Hematopoietic multipotent progenitor cell treated with erythropoietin and hydrocortisone succinate and interleukin-3 and kit ligand, for 15 days (in vitro differentiated cells): ENCODE measurements around the gene GYPB.
"Not testable (repeated sequence)": the region's sequence is repeated elsewhere in the genome, so short reads cannot be mapped to it uniquely, and the experiment has no call there.

ENCODE experiments used
- DNase-seq: peaks from one replicate; pipeline ENCODE4 v3.0.0-alpha.2; 2015; ENCODE audit warnings: low spot score

Gene GYPB

DNA sequence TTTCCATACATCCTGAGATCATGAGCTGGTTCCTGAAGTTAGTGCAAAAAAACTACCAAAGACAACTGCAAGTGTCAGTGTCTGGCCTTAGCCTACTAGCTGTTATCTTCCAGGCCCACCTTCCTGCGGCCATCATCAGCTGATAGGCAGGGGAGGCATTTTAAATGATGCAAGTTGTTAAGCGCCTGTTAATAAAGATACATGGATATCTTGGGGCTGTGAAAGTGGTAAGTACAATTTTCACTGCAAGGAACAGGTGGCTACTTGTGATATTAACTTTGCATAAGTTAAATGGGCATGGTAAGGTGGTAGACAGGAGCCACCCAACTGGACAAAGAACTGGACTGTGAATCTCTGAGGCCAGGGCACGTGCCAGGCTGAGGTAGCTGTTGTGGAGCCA lies at the start of gene GYPB:
Gene GYPB (minus strand): TSS at position 104 of the 400 bp plus-strand sequence. CDS start 93 bp downstream, at position 11.
- peak; percentile 86 for DNase-seq

DNA sequence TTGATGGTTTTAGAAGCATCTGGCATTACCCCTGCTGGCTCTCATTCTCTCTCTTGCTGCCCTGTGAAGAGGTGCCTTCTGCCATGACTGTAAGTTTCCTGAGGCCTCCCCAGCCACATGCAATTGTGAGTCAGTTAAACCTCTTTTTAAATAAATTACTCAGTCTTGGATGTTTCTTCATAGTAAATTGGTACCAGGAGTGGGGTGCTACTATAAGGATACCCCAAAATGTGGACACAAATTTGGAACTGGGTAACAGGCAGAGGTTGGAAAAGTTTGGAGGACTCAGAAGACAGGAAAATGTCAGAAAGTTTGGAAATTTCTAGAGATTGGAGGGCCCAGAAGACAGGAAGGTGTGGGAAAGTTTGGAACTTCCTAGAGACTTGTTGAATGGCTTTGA lies 42.4 kb upstream of the GYPB start:
- not testable (repeated sequence) for DNase-seq

DNA sequence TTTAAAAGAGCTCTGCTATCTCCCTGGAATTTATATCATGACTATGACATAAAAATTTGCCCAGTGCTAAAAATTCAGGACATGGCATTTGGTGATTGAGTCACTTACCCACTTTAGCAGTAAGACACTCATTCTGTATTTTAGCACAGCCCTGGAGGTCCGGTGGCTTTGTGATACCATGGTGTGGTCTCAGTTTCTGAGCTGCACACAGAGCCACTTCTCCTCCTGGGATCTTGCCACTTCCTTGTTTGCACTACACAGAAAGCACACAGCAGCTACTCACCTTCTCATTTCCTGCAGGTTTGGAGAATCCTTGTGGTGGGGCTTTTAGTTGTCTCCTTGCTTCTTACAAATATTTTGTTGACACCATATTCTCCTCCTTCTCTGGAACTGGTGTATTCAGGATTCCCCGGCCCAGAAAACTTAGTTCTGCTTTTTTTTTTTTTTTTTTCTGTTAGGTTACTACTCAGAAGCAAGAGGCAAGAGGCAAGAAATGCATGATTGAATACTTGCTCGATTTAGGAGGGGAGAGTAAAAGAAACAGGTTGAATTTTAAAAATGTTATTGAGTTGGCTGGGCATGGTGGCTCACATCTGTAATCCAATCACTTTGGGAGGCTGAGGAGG lies 41.2 kb upstream of the GYPB start:
- not testable (repeated sequence) for DNase-seq

DNA sequence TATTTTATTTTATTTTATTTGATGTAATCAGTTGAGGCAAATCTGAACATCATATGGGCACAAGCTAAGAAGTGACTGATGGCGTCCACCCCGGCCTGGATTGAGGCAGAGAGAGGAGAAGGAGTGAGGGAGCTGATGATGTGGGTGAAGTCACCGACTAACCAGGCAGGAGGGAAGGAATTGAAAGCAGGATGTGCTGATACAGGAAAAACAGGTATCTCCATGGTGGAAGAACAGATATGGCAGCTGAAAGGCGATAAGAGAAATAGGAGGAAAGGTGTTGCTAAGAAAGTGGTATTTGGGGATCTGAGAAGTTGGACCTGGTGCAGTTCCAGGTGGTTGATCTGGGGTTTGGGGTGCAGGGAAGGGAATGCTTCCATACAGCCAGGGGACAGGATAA lies 37.6 kb upstream of the GYPB start:
- DNase-seq: no peak

DNA sequence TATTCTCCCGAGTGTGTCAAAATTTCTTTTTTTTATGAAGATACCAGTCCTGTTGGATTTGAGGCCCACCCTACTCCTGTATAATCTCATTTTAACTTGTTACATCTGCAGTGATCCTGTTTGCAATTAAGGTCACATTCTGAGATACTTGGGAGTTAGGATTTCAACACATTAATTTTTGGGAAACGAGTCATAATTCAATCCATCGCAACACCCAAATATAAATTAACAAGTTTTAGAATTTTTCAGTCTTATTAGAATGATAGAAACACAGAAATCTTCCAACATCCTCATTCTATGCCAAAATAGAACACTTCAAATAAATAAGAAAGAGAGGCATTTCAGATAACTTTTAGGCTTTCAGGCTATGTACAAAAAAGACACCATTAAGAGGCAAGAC lies 36.2 kb upstream of the GYPB start:
- not testable (repeated sequence) for DNase-seq

DNA sequence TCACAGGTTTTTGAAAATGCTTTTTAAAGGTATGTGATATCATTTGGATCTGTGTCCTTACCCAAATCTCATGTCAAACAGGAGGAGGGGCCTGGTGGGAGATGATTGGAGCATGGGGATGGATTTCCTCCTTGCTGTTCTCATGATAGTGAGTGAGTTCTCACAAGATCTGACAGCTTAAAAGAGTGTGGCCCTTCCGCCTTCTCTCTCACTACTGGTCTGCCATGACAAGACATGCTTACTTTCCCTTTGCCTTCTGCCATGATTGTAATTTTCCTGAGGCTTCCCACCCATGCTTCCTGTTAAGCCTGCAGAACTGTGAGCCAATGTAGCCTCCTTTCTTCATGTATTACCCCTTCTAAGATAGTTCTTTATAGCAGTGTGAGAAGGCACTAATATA lies 32.3 kb upstream of the GYPB start:
- DNase-seq: not testable (repeated sequence)

DNA sequence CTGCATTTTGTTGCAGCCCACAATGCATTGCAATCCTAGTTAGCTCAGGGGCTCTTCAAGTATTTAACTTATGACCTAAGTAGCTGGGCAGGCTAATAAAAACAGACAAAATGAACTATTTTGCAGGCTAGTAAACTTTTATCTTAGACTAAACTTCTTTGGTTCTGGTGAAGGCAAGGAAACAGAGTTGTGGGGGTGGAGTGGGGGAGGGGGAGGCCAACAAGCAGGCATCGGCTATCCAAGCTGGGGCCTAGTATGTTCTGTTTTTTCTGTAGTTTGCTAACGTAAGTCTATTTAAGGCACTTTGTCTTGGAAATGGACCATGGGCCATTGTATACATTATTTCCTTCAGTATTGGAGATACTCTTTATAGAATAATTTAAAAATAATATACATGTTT lies 31.5 kb upstream of the GYPB start:
- DNase-seq: not testable (repeated sequence)

DNA sequence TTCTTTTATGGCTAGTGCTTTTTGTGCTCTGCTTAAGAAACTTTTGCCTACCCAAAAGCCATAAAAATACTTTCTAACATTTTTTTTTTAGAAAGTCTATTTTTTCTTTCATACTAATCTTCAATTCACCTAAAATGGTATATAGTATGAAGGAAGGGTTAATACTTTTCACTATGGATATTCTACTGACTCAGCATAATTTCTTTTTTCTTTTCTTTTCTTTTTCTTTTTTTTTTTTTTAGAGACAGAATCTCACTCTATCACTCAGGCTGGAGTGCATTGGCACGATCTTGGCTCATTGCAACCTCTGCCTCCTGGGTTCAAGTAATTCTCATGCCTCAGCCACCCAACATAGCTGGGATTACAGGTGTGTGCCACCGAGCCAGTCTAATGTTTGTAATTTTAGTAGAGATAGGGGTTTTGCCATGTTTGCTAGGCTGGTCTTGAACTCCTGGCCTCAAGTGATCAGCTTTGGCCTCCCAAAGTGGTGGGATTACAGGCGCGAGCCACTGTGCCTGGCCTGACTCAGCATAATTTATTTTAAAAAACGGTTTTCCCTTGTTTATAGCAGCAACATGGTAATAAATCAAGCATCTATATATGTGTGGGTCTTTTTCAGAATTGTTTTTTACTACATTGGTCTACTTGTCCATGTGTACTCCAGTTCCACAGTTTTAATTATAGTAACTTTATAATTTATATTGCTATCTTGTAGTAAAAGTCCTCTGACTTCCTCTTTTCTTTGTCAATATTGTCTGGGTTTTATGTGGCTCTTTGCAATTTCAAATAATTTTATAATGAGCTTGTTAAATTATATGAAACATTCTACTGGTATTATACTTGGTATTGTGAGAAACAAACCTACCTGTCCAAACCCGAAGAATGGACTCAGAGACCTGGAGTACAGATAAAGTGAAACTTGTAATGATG lies 30.6 kb upstream of the GYPB start:
- not testable (repeated sequence) for DNase-seq

DNA sequence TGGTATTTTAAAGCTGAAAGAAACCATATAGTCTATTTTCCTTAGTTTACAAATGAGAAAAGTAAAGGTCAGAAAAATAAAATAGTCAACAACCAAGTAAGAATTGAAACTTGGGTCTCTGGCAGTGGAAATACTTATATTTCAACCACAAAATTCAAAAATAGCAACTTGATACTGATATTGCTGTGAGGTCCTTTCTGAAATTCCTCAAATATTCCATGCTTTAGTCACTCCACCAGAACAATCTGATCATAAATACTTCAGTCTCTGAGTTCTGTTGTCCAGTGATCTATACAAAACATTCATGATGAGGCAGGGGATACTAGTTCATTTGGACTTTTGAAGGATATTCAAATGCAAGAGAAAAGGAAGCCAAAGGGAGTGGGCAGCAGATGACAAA lies 25.8 kb upstream of the GYPB start:
- DNase-seq: not testable (repeated sequence)

DNA sequence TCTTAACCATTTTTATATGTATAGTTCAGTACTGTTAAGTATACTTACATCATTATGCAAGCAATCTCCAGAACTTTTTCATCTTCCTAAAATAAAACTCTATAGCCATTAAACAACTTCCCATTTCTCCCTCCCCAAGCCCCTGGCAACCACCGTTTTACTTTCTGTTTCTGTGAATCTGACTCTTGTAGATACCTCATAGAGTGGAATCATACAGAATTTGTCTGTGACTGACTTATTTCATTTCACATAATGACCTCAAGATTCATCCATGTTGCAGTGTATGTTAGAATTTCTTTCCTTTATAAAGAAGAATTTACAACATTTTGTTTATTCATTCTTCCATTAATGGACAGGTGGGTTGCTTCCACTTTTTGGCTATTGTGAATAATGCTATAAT lies 13.4 kb upstream of the GYPB start:
- DNase-seq: not testable (repeated sequence)

DNA sequence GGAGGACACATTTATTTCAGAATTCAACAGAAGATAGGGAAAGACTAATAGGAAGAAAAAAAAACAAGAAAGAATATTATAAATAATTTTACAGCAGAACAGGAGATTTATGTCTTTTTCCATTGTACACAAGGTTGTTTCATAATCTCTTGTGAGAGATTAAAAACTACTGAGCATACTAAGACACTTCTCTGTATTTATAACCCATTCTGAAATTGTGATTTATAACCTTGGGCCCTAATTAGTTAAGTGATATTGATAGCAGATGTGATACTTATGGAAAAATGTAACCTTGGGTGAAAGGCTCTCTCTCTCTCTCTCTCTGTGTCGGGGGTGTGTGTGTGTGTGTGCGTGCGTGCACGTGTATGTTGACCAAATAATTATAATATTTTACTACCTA lies 12.7 kb upstream of the GYPB start:
- not testable (repeated sequence) for DNase-seq

DNA sequence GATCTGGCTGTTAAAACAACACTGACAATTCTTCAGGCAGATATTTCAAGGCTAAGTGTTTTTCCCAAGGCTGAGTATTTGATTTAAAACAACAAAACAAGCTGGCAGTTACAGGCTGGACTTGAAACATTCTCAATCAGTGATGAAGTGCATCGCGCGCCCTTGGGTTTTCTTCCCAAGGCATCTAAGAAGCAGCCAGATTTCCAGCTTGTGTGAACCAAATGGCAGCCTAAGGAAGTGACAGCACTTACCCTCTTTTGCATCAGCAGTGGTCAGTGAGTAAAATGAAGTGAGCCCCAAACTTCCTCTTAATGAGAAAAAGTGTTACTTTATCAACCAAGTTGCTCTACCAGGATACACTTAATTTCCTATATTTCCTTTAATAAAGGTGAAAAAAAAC lies 12.2 kb upstream of the GYPB start:
- not testable (repeated sequence) for DNase-seq

DNA sequence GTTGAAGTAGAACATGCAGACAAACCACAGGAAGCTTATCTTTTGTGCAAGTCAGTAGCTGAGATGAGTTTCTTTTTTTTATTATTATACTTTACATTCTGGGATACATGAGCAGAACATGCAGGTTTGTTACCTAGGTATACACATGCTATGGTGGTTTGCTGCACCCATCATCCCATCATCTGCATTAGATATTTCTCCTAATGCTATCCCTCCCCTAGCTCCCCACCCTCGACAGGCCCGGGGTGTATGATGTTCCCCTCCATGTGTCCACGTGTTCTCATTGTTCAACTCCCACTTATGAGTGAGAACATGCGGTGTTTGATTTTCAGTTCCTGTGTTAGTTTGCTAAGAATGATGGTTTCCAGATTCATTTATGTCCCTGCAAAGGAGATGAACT lies 11.5 kb upstream of the GYPB start:
- DNase-seq: not testable (repeated sequence)

DNA sequence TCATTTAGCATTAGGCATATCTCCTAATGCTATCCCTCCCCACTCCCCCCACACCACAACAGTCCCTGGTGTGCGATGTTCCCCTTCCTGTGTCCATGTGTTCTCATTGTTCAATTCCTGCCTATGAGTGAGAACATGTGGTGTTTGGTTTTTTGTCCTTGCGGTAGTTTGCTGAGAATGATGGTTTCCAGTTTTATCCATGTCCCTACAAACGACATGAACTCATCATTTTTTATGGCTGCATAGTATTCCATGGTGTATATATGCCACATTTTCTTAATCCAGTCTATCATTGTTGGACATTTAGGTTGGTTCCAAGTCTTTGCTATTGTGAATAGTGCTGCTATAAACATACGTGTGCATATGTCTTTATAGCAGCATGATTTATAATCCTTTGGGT lies 7.5 kb upstream of the GYPB start:
- DNase-seq: not testable (repeated sequence)

DNA sequence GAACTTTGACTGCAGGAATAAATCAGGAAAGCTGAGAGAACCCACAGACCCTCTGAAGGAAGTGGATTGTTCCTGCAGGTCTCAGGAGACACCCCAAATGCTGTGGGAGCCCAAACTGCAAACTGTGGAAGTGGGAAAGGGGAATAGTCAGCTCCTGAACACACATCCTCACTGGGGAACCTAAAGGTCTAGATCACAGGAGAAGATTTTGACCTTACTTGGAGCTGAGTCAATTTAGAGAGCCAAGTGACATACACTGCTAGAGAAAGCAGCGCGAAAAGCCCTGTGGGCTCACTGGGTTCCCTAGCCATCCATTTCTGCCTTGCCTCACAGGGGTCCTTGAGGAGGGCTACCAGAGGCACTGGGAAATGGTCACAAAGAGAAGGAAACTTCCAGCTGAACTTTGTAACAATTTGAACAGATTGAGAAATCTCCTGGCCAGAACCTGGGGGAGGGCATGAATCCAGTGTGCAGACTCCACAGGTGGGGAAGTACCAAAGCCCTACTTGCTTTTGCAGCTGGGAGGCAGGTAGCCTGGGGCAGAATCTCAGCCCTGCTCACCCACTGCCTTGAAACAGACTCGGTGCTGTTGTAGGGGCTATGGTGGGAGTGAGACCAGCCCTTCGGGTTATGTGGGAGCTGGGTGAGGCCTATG lies 5.3 kb upstream of the GYPB start:
- not testable (repeated sequence) for DNase-seq

DNA sequence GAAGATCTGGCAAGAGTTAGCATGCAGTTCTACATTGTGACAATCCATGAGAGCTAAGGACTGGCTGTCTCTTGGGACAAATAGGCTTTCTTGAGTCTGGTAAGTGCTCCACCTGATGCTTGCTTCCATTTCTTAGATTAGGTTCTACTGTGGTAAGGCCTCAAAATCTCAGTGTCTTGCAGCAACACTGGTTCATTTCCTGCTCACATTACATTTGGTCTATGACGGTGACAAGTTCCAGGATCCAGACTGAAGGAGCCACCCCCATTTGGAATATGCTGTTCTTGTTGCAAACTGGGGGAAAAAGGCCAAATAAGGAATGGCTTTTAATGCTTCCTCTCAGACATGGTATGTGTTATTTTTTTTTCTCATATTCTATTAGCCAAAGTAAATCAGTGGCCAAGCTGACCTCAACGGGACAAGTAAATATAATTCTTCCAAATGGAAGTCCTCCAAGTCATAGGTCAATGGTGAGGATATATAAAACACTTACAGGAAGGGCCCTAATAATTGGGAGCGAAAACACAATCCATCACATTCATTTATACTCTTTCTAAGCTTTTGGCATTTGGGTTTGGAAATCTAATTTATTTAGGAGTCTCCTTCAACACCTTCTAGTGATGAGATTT lies 3.7 kb upstream of the GYPB start:
- not testable (repeated sequence) for DNase-seq

DNA sequence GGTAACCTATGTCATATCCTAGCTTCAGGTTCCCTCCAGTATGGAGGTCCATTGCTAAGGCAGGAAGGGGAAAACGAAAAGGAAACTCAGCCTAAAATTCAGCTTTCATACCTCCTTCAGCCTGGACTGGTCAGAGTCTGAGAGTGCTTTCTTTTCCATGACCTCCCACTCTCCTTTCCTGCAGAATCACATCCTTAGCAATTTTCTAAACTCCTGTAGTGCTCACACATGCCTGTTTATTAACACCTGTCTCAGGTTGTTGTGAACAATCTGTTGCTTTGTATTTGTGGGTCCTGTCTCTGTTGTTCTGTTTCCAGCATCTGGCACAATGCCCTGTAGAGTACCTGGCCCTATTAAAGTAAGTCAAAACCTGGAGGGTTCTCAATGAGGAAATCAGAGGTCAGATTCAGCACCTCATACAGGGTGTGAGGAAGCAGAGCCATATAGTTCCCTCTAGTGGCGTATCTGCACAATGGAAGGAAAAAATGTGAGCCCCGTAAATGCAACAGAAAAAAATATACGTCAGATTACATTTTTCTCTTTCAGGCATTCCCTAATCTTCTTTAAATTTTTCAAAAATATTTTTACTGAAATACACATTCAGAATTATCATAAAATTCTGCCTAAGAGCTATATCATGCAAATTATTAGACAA lies 2.3 kb upstream of the GYPB start:
- peak; percentile 78 for DNase-seq

DNA sequence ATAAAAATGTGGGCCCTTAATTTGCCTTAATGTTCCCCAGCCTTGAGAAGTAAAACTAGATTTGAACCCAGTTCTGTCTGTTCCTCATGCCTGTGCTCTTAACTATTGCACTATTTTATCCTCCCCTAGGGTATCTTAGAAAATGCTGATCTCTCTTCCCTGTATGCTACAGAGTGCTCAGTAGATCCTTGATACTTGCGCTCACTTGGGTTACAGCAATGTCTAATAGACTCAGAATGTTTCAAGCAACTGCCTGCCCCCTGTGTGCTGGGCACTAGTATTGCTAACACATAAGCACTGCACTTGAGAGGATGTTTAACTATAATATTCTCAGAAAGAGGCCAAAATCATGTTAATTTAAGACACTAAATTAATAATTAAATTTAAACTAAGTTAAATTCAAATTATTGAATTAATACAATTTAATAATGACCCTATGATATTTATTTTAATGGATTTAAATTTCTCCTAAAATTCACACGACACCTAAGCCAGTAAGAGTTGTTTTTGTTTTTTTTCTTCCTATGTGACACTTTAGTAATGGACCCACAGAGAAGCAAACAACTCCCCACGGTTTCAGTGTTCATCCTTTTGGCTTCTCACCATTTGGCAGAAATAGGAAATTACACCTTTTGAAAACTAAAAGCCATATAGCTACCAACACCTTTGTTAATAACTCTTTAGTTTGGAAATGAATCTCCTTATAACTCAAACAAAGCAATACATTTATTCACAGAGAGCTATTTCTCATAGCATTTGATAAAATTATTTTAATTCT lies 768 bp downstream of the GYPB start:
- peak; percentile 80 for DNase-seq

DNA sequence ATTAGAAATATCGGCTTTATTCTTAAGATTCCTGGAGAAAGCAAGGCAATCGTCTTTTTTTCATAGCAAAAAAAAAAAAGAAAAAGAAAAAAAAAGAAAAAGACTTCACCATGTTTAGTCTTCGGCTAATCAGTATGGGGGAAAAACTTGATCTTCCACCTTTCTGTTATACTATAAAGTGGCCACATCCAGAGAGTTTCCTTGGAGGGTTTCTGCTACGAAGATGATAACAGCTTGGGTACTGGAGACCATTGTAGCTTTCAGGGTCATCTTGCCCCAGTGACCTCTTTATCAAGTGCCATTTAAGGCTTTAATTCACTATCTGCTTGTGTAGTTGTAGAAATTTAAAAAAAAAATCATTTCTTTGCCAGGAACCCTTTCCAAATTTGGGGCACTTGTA lies 1.9 kb downstream of the GYPB start:
- DNase-seq: peak; percentile 60

DNA sequence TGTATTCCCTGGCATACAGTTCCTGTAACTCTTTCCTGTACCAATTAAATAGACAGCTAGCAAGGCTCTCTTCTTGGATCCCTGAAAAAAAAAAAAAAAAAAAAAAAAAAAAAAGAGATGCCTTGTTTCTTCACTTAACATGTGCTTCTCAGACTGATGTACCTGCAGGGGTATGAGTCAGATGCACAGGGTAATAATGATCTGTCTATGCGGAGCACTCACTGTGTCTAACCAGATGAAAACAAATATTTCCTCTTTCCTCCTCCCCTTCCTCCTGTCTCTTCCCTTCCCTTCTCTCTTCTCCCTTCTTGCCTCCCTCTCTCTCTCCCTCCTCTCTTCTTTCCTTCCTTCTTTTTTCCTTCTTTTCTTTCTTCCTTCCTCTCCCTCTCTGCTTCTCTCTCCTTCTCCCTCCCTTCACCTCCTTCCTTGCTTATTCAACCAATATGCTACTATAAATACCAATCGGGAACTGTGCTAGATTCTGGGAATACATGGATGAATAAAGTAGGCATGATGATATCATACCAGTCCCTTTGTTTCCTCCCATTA lies 3.0 kb downstream of the GYPB start:
- DNase-seq: peak; percentile 37

DNA sequence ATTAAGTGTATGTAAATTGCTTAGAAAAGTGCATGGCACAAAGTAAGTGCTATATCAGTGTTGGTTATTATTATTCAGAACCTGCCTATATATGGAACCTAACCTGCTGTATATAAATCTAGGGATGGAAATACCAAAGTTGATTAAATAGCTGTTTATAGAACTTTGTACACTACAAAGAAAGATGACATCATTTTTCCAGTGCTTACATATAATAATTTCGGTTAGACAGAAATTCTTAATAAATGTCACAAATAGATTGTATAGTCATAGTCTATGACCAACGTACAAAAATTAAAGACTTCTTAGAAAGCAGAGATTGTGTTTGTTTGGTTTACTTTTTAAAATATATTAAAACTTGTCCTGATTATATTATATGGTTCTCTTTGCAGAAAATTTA lies 4.4 kb downstream of the GYPB start:
- no peak for DNase-seq
